KMS-11 (cell line): ENCODE data around the gene ZCWPW1.
"Not testable (repeated sequence)": the region's sequence is repeated elsewhere in the genome, so short reads cannot be mapped to it uniquely, and the experiment has no call there.

Experiments used
- H2AFZ ChIP-seq: fragments of 200-600 bp; sonication (generic); 2 replicates; pipeline ENCODE4 v1.6.1; 2016; ENCODE audit warnings: antibody characterized with exemption, mixed run types, low read depth
- H3K27ac ChIP-seq: fragments of 200-600 bp; sonication (generic); 2 replicates; pipeline ENCODE4 v1.6.1; 2016; ENCODE audit warnings: mild to moderate bottlenecking, mixed run types
- H3K27me3 ChIP-seq: fragments of 200-600 bp; sonication (generic); 2 replicates; pipeline ENCODE4 v1.6.1; 2017; ENCODE audit warnings: mild to moderate bottlenecking, low read depth, mixed run types, moderate library complexity; ENCODE audit not compliant: insufficient read depth
- H3K36me3 ChIP-seq: fragments of 200-600 bp; sonication (generic); 2 replicates; pipeline ENCODE4 v1.6.1; 2017; ENCODE audit warnings: mild to moderate bottlenecking, mixed run types; ENCODE audit not compliant: insufficient read depth
- H3K4me1 ChIP-seq: fragments of 200-600 bp; sonication (generic); 2 replicates; pipeline ENCODE4 v1.6.1; 2016; ENCODE audit warnings: mild to moderate bottlenecking, low read depth, mixed run types; ENCODE audit not compliant: poor library complexity, severe bottlenecking
- H3K4me2 ChIP-seq: fragments of 200-600 bp; sonication (generic); 2 replicates; pipeline ENCODE4 v1.7.0; 2016; ENCODE audit warnings: mild to moderate bottlenecking, mixed run types
- H3K4me3 ChIP-seq: fragments of 200-600 bp; sonication (generic); IDR thresholded peaks from 2 replicates; pipeline ENCODE4 v1.6.1; 2017; ENCODE audit warnings: low read depth, low read length, mixed read lengths; ENCODE audit not compliant: insufficient read depth
- H3K79me2 ChIP-seq: fragments of 200-600 bp; sonication (generic); 2 replicates; pipeline ENCODE4 v1.6.1; 2016; ENCODE audit warnings: low read depth, mixed run types; ENCODE audit not compliant: insufficient read depth
- H3K9ac ChIP-seq: fragments of 200-600 bp; sonication (generic); 2 replicates; pipeline ENCODE4 v1.6.1; 2016; ENCODE audit warnings: mild to moderate bottlenecking, mixed run types
- H4K20me1 ChIP-seq: fragments of 200-600 bp; sonication (generic); 2 replicates; pipeline ENCODE4 v1.6.1; 2016; ENCODE audit warnings: mild to moderate bottlenecking, mixed run types; ENCODE audit not compliant: insufficient read depth
- TF ChIP-seq, protein P1 (sequence below): fragments of 200-600 bp; sonication (generic); conservative IDR thresholded peaks from 2 replicates; pipeline ENCODE4 v1.6.1; 2017; ENCODE audit warnings: low read depth, mild to moderate bottlenecking, antibody characterized with exemption, low read length, moderate library complexity, mixed read lengths

ZCWPW1 gene

DNA sequence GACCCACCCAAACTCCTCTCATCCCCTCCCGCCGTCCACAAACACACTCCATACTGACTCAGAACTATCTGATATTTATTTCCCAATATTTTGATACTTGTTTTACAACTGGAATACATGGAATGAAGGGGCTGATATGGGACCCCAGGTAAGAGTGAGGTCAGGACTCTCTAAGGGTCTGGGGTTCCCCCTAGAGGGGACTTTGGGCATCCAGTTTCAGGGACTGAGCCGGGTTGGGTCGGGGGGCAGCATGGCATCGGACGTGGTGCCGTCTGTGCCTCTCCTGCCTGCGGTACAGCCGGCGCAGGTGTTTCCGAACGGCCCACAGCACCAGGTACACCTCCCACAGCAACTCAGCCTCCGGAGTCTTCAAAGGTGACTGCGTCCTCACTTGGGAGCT is 28.1 kb upstream of the ZCWPW1 start:
- H3K36me3 ChIP-seq: no peaks in the 10 kb centered on the region

DNA sequence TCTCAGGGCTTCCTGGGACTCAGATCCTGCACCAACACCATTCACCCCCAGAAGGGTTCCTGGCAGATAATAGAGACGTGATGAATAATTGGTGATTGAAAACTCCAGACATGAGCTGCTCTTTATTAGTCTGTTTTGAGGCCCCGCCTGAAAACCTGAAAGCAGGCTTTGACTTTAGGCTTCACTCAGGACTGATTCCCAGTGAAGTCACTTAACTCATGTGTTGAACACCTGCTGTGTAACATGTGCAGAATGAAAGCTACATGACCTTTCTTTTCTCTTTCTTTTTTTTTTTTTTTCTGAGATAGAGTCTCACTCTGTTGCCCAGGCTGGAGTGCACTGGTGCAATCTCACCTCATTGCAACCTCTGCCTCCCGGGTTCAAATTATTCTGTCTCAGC is 26.7 kb upstream of the ZCWPW1 start:
- no peak overlapping the region for H3K4me2 ChIP-seq
- H3K36me3 ChIP-seq: no peaks in the 10 kb centered on the region
- no peak overlapping the region for H3K27ac ChIP-seq
- no peak overlapping the region for H3K9ac ChIP-seq
- H3K27me3 ChIP-seq: no peaks in the 10 kb centered on the region; the same call in 1 of the 2 replicates
- peaks cover 4% of the 10 kb centered on the region for H3K4me1 ChIP-seq
- no peak overlapping the region for H2AFZ ChIP-seq
- TF ChIP-seq, protein P1, sequence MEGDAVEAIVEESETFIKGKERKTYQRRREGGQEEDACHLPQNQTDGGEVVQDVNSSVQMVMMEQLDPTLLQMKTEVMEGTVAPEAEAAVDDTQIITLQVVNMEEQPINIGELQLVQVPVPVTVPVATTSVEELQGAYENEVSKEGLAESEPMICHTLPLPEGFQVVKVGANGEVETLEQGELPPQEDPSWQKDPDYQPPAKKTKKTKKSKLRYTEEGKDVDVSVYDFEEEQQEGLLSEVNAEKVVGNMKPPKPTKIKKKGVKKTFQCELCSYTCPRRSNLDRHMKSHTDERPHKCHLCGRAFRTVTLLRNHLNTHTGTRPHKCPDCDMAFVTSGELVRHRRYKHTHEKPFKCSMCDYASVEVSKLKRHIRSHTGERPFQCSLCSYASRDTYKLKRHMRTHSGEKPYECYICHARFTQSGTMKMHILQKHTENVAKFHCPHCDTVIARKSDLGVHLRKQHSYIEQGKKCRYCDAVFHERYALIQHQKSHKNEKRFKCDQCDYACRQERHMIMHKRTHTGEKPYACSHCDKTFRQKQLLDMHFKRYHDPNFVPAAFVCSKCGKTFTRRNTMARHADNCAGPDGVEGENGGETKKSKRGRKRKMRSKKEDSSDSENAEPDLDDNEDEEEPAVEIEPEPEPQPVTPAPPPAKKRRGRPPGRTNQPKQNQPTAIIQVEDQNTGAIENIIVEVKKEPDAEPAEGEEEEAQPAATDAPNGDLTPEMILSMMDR: no peak
- H3K4me3 ChIP-seq: no peak overlapping the region
- H4K20me1 ChIP-seq: no peaks in the 10 kb centered on the region
- no peaks in the 10 kb centered on the region for H3K79me2 ChIP-seq

More for the DNA sequence above, 28.1 kb upstream of the ZCWPW1 start:
- Histone ChIP-seq H3K9ac (no peak overlapping the region), H3K27ac (no peak overlapping the region), H3K4me1 (no peaks in the 10 kb centered on the region), H3K27me3 (no peaks in the 10 kb centered on the region; the same call in 1 of the 2 replicates), H3K4me2 (no peak overlapping the region), H3K4me3 (no peak overlapping the region), H2AFZ (no peak overlapping the region), H3K79me2 (no peaks in the 10 kb centered on the region), H4K20me1 (no peaks in the 10 kb centered on the region)
- TF ChIP-seq, protein P1: no peak

DNA sequence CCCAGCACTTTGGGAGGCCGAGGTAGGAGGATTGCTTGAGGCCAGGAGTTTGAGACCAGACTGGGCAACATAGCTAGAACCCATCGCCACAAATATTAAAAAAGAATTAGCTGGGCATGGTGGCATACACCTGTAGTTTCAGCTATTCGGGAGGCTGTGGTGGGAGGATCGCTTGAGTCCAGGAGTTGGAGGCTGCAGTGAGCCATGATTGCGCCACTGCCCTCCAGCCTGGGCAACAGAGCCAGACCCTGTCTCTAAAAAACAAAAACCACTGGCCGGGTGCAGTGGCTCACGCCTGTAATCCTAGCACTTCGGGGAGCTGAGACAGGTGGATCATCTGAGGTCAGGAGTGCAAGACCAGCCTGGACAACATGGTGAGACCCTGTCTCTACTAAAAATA is 25.4 kb upstream of the ZCWPW1 start:
- not testable (repeated sequence) for H3K36me3 ChIP-seq, H3K27me3 ChIP-seq, H3K9ac ChIP-seq, H3K79me2 ChIP-seq, H3K4me3 ChIP-seq, H4K20me1 ChIP-seq, H3K27ac ChIP-seq, H3K4me2 ChIP-seq, H2AFZ ChIP-seq, H3K4me1 ChIP-seq

DNA sequence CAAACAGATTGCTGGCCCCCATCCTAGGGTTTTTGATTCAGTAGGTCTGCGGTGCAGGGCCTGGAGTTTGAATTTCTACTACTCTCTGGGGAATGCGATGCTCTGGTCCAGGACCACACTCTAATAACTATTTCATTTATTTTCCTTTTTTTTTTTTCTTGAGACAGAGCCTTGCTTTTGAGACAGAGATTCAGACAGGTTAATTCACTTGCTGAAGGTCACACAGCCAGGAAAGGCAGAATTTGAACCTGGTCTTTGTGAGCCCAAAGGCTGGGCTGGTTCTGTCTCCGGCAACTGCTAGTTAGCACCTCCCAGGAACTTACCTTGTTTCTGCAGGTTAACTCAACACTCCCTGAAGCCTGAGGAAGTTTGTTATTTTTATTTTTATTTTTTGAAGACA is 24.0 kb upstream of the ZCWPW1 start:
- peaks cover 4% of the 10 kb centered on the region for H3K4me1 ChIP-seq
- H3K36me3 ChIP-seq: no peaks in the 10 kb centered on the region
- H2AFZ ChIP-seq: no peak overlapping the region
- H3K27ac ChIP-seq: no peak overlapping the region
- no peak overlapping the region for H3K4me3 ChIP-seq
- no peaks in the 10 kb centered on the region for H4K20me1 ChIP-seq
- H3K9ac ChIP-seq: no peak overlapping the region
- no peak overlapping the region for H3K4me2 ChIP-seq
- H3K27me3 ChIP-seq: no peaks in the 10 kb centered on the region; the same call in 1 of the 2 replicates
- H3K79me2 ChIP-seq: no peaks in the 10 kb centered on the region
- TF ChIP-seq, protein P1: no peak

DNA sequence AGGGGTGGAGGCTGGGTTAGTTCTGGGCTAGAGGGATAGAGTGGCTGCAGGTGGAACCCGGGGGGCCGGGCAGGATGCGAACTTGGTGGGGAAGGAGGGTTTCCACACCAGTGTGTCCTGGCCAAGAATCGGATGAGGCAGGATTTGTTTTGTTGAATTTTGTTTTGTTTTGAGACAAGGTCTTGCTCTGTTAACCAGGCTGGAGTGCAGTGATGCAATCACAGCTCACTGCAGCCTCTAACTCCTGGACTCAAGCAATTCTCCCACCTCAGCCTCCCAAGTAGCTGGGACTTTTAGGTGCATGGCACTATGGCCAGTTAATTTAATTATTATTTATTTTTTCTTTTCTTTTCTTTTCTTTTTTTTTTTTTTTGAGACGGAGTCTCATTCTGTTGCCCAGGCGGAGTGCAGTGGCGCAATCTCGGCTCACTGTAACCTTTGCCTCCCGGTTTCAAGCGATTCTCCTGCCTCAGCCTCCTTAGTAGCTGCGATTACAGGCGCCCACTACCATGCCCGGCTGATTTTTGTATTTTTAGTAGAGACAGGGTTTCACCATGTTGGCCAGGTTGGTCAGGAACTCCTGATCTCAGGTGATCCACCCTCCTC is 20.8 kb upstream of the ZCWPW1 start:
- no peak overlapping the region for H3K4me3 ChIP-seq
- TF ChIP-seq, protein P1: no peak
- no peak overlapping the region for H2AFZ ChIP-seq
- H3K27me3 ChIP-seq: no peaks in the 10 kb centered on the region; the same call in 1 of the 2 replicates
- no peak overlapping the region for H3K4me2 ChIP-seq
- no peak overlapping the region for H3K27ac ChIP-seq
- H3K4me1 ChIP-seq: peaks cover 4% of the 10 kb centered on the region
- no peak overlapping the region for H3K9ac ChIP-seq
- no peaks in the 10 kb centered on the region for H4K20me1 ChIP-seq
- H3K36me3 ChIP-seq: no peaks in the 10 kb centered on the region
- no peaks in the 10 kb centered on the region for H3K79me2 ChIP-seq

DNA sequence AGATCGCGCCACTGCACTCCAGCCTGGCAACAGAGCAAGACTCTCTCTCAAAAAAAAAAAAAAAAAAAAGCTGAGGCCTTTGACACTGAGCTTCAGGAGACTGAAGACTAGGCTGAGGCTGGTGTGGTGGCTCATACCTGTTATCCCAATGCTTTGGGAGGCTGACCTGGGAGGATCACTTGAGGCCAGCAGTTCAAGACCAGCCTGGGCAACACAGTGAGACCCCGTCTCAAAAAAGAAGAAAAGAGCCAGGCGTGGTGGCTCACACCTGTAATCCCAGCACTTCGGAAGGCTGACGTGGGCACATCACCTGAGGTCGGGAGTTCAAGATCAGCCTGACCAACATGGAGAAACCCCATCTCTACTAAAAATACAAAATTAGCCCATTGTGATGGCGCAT is 18.9 kb upstream of the ZCWPW1 start:
- H3K27me3 ChIP-seq, H4K20me1 ChIP-seq, H3K9ac ChIP-seq, H3K4me1 ChIP-seq, H3K79me2 ChIP-seq, H3K27ac ChIP-seq, H3K36me3 ChIP-seq, H3K4me3 ChIP-seq, H3K4me2 ChIP-seq, H2AFZ ChIP-seq: not testable (repeated sequence)
